Measurements from ENCODE around the gene SIGLEC7. TPM values are rescaled to one million over a fixed set of nuclear protein-coding genes. Genes with fewer than 3 reads are reported as not detected.

Gene SIGLEC7
- total and polyA plus RNA-seq, 5 donors: 0.59 to 2.4 (median 1.9) TPM

DNA sequence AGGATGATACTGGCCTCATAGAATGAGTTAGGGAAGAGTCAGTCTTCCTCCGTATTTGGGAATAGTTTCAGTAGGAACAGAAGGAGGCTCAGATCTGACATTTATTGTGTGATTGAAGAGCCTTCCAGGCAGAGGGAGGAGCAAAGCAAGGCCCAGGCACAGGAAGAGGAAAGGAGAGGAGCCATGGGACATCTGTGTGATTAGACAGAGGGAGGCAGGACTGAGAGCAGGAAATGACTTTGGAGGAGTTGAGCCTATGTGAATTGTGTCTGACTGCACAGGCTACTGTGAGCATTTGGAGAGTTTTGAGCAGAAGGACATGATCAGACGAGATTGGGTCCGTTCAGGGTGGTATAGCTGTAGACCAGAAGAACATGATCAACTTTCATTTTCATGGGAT is 8.5 kb downstream of the SIGLEC7 start:
- peak in 1 of 2 donors; percentile 69 for ATAC-seq
- Histone ChIP-seq H3K4me1 (ENCODE audit: control insufficient read depth, insufficient read depth, low read length) (no peaks in the 10 kb centered on the region), H3K9me3 (ENCODE audit: control insufficient read depth, low read length) (no peaks in the 10 kb centered on the region), H3K4me3 (ENCODE audit: low read length) (no peak overlapping the region), H3K27me3 (ENCODE audit: control insufficient read depth, insufficient read depth) (no peaks in the 10 kb centered on the region), H3K27ac (ENCODE audit: low read length) (no peak overlapping the region)
- 44% methylated on average over 3 of the region's 3 CpGs for WGBS
- intact Hi-C loops (cut with DNase I): no loop called here
- no peak for DNase-seq

DNA sequence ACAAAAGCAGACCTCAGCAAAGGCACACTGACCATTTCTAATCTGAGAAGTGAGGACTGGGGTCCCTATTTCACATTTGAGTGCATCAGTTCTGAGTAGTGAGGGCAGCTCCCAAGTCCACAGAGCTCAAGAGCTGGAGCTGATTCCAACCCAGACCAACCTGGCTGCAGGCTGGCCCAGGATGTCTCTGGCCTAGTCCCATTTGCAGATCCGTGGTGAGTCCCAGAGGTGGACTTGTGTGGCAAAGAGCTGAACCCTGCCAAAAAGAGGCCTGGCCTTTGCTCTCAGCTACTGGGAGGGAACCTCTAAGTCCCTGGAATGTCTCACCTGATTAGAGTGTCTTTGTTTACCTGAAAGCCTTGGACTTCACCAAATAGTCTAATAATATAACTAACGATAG is 14.6 kb downstream of the SIGLEC7 start:
- WGBS: 50% methylated on average over 2 of the region's 2 CpGs

DNA sequence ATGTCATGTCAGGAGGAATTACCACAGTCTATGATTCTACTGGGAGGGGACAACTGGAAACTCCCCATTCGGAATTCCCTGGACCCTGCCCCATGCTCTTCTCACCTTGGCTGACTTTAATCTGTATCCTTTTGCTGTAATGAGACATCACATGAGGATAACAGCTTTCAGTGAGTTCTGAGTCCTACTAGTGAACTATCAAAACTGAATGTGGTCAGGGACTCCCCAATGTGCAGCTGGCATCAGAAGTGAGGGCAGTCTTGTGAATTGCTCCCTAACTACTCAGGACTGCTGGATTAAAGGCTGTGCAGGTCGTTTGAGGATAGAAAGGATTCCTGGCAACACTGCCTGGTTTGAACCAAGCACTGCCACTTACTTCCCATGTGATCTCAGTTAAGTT is 15.2 kb downstream of the SIGLEC7 start:
- Histone ChIP-seq H3K9me3 (ENCODE audit: control insufficient read depth, low read length) (no peaks in the 10 kb centered on the region), H3K27ac (ENCODE audit: low read length) (no peak overlapping the region), H3K27me3 (ENCODE audit: control insufficient read depth, insufficient read depth) (no peaks in the 10 kb centered on the region), H3K4me3 (ENCODE audit: low read length) (no peak overlapping the region), H3K4me1 (ENCODE audit: control insufficient read depth, insufficient read depth, low read length) (no peaks in the 10 kb centered on the region)
- intact Hi-C loops (cut with DNase I): no loop called here
- DNase-seq (no peak), ATAC-seq (no peak)
- WGBS: 40% methylated on average over 2 of the region's 2 CpGs

More for the DNA sequence above, 14.6 kb downstream of the SIGLEC7 start:
- DNase-seq (no peak), ATAC-seq (no peak)
- Histone ChIP-seq H3K4me1 (ENCODE audit: control insufficient read depth, insufficient read depth, low read length) (no peaks in the 10 kb centered on the region), H3K9me3 (ENCODE audit: control insufficient read depth, low read length) (no peaks in the 10 kb centered on the region), H3K4me3 (ENCODE audit: low read length) (no peak overlapping the region), H3K27ac (ENCODE audit: low read length) (no peak overlapping the region), H3K27me3 (ENCODE audit: control insufficient read depth, insufficient read depth) (no peaks in the 10 kb centered on the region)
- intact Hi-C loops (cut with DNase I): no loop called here

DNA sequence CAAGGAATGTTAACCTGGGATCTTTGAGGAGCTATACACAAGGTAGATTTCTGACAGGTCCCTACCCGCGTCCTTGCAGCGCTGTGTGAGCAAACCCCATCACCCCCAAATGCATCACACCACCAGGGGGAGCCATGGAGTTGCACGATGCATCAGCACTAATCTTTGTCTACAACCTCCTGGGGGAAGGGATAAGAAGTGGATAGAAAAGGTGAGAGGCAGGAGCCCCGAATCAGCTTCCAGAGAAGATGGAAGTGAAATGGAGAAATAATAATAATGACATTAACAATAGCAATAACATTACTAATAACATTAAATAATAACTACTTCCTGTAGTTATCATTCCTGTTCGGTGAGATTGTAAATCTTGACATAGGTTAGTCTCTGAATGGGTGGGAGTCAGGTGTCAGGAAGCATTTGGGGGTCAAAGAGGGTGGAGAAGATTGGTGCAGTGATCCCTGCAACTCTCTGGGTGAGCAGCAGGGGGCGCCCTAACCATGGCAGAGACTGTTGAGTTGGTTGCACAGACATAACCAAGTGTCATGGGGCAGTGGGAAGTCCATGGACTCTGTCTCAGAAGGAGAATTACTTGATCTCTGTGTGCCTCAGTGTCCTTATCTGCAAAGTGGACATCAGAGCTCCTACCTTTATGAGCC is 16.5 kb downstream of the SIGLEC7 start:
- no peaks in the 10 kb centered on the region for H3K27me3 ChIP-seq (ENCODE audit: control insufficient read depth, insufficient read depth)
- intact Hi-C loops (cut with DNase I): no loop called here
- DNase-seq (peak; percentile 48 to 82 (median 78)), ATAC-seq (peak; percentile 43 to 47)
- WGBS: 37% methylated on average over 7 of the region's 7 CpGs
- no peaks in the 10 kb centered on the region for H3K4me1 ChIP-seq (ENCODE audit: control insufficient read depth, insufficient read depth, low read length)
- H3K9me3 ChIP-seq (ENCODE audit: control insufficient read depth, low read length): no peaks in the 10 kb centered on the region
- H3K4me3 ChIP-seq (ENCODE audit: low read length): no peak overlapping the region
- no peak overlapping the region for H3K27ac ChIP-seq (ENCODE audit: low read length)

DNA sequence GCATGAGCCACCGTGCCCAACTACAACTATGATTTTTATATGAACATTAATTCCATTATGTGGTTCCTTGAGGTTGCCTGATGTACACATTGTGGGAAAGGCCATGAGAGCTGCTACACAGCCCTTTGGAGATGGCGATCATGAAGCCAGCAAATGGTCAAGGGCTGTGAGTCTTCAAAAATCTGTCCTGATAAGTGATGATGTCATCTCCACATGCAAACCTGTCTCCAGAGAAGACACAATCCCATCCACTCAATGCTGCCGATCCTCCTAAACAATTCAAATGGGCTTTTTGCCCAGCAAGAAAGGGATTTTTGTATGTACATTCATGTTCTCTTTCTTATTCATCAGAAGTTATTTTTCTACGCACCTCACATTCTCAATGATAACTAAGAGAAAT is 17.6 kb downstream of the SIGLEC7 start:
- Histone ChIP-seq H3K27ac (ENCODE audit: low read length) (no peak overlapping the region), H3K9me3 (ENCODE audit: control insufficient read depth, low read length) (no peaks in the 10 kb centered on the region), H3K27me3 (ENCODE audit: control insufficient read depth, insufficient read depth) (no peaks in the 10 kb centered on the region), H3K4me1 (ENCODE audit: control insufficient read depth, insufficient read depth, low read length) (no peaks in the 10 kb centered on the region), H3K4me3 (ENCODE audit: low read length) (no peak overlapping the region)
- 78% methylated on average over 4 of the region's 4 CpGs for WGBS
- ATAC-seq: no peak
- intact Hi-C loops (cut with DNase I): loop anchor here in 1 of 4 donors (10.0 kb wide), 1 partner anchor 135 kb away; the partner anchor contains the start of gene KLK11
- DNase-seq: no peak

DNA sequence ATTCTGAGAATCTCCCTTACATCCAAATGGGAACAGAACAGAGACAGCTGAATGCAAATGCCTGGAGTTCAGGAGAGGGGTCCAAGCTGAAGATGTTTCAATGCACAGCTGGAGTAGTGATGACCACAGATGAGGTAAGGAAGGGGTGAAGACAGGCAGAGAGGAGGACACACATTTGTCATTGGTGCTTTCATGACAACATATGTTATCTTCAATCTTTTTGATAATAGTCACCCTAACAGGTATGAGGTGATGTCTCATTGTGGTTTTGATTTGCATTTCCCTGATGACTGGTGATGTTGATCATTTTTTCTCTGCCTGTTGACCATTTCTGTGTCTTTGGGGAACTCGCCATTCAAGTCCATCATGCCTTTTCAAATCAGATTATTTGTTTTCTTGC is 19.2 kb downstream of the SIGLEC7 start:
- Histone ChIP-seq H3K27ac (ENCODE audit: low read length) (no peak overlapping the region), H3K27me3 (ENCODE audit: control insufficient read depth, insufficient read depth) (no peaks in the 10 kb centered on the region), H3K4me3 (ENCODE audit: low read length) (no peak overlapping the region), H3K4me1 (ENCODE audit: control insufficient read depth, insufficient read depth, low read length) (no peaks in the 10 kb centered on the region), H3K9me3 (ENCODE audit: control insufficient read depth, low read length) (no peaks in the 10 kb centered on the region)
- intact Hi-C loops (cut with DNase I): loop anchor here in 1 of 4 donors (10.0 kb wide), 1 partner anchor 136 kb away; the partner anchor contains the start of gene KLK11
- ATAC-seq (no peak), DNase-seq (no peak)
- WGBS: 82% methylated on average over 1 of the region's 1 CpG

DNA sequence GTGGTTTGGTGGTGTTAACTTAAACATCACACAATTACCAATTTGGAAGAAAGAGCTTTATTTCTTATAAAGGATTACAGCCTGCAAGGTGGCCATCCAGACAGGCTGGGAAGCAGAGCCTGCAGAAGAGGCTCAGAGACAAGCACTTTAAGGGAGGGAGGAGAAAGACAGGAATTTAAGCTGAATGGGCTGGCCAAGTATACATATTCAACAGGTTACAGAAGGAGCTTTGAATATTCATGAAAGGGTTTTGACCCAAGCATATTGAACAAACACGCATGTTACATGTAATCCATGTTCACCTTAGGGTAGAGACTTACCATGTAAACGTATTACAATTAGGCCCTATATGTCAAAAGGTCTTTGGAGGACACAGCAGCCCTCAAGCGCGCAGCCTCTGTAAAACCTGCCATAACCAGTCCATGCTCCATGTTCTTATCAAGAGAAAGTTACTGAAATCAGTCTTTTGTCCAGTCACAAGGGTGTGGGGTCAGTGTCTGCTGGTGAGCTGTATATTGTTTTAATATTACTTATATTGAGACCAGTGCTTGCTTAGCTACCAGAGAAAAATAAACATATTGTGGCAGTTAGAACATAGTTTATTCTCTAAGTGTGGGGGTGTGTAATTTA is 19.9 kb downstream of the SIGLEC7 start:
- no peak for DNase-seq
- H3K27me3 ChIP-seq (ENCODE audit: control insufficient read depth, insufficient read depth): no peaks in the 10 kb centered on the region
- no peak for ATAC-seq
- intact Hi-C loops (cut with DNase I): loop anchor here in 1 of 4 donors (10.0 kb wide), 1 partner anchor 137 kb away; the partner anchor contains the start of gene KLK11
- H3K9me3 ChIP-seq (ENCODE audit: control insufficient read depth, low read length): no peaks in the 10 kb centered on the region
- H3K4me3 ChIP-seq (ENCODE audit: low read length): no peak overlapping the region
- no peaks in the 10 kb centered on the region for H3K4me1 ChIP-seq (ENCODE audit: control insufficient read depth, insufficient read depth, low read length)
- WGBS: 86% methylated on average over 4 of the region's 4 CpGs
- no peak overlapping the region for H3K27ac ChIP-seq (ENCODE audit: low read length)

DNA sequence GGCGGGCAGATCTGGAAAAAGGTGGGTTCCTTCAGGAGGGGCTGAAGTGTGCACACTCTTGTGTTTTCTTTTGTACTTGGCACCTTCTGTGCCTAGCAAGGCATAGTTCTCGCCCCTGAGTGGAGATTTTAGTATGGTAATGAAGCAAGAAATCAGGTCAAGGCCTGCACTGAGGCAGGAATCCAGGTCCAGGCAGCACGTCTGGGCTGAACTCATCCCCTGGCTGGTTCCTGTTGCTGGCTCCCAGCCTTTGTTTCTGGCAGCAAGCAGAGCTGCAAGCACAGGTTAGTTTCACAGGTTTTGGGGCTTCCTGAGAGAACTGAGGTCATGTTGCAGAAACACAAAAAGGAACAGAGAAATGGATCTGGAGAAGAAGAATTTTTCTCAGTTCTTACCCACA is 21.2 kb downstream of the SIGLEC7 start:
- intact Hi-C loops (cut with DNase I): loop anchor here in 1 of 4 donors (10.0 kb wide), 1 partner anchor 138 kb away; the partner anchor contains the start of gene KLK11

DNA sequence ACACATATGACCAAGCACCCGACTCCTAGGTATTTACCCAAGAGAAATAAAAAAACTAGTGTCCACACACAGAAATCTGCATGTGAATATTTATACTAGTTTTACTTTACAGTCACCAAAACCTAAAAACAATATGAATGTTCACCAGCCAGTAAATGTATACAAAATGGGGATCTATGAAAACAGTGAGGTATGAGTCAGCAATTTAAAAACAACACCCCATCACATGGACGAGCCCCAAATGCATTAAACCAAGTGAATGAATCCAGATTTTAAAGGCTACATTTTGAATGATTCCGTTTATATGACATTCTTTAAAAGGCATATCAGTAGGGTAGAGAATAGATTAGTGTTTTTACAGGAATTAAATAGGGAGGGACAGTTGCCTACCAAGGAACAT is 22.1 kb downstream of the SIGLEC7 start:
- 75% methylated on average over 3 of the region's 3 CpGs for WGBS
- no peak for ATAC-seq
- Histone ChIP-seq H3K4me3 (ENCODE audit: low read length) (no peak overlapping the region), H3K27ac (ENCODE audit: low read length) (no peak overlapping the region), H3K27me3 (ENCODE audit: control insufficient read depth, insufficient read depth) (no peaks in the 10 kb centered on the region), H3K4me1 (ENCODE audit: control insufficient read depth, insufficient read depth, low read length) (peaks cover 2% of the 10 kb centered on the region), H3K9me3 (ENCODE audit: control insufficient read depth, low read length) (no peaks in the 10 kb centered on the region)
- intact Hi-C loops (cut with DNase I): loop anchor here in 1 of 4 donors (10.0 kb wide), 1 partner anchor 139 kb away; the partner anchor contains the start of gene KLK11
- no peak for DNase-seq

More for the DNA sequence above, 21.2 kb downstream of the SIGLEC7 start:
- no peak for DNase-seq
- 65% methylated on average over 3 of the region's 3 CpGs for WGBS
- no peak for ATAC-seq
- Histone ChIP-seq H3K4me3 (ENCODE audit: low read length) (no peak overlapping the region), H3K27me3 (ENCODE audit: control insufficient read depth, insufficient read depth) (no peaks in the 10 kb centered on the region), H3K27ac (ENCODE audit: low read length) (no peak overlapping the region), H3K9me3 (ENCODE audit: control insufficient read depth, low read length) (no peaks in the 10 kb centered on the region), H3K4me1 (ENCODE audit: control insufficient read depth, insufficient read depth, low read length) (no peaks in the 10 kb centered on the region)

DNA sequence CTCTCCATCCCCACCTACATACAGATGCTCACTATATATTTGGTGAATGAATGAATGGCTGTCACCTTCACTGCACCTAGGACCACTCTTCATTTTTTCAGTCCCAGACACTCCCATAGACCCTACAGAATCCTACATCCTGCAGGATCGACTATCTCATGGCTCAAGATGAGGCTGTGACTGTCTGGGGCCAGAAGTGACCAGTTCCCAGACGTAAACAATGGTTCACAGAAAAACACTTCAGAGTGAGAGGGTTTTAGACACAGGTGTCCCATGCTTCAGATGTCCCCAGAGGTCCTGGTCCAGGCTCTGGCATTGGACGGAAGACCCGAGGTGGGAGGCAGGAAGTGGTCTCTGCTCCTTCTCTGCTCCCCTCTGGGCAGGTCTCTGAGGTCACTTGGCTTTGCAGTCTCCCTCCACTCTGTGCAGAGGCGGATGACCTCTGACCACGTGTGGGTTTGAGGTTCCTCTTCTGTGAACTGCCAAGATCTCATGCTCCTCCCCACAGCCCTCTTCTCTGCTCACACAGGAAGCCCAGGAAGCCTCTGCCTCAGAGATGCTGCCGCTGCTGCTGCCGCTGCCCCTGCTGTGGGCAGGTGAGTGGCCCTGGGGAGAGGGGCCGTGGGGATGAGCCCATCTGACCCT is 24.9 kb downstream of the SIGLEC7 start:
- no peak overlapping the region for H3K27ac ChIP-seq (ENCODE audit: low read length)
- ATAC-seq (peak; percentile 40 to 49), DNase-seq (no peak)
- intact Hi-C loops (cut with DNase I): loop anchor here in 1 of 4 donors (10.0 kb wide), 1 partner anchor 142 kb away; the partner anchor contains the start of gene KLK11
- WGBS: 46% methylated on average over 9 of the region's 9 CpGs
- peaks cover 2% of the 10 kb centered on the region for H3K4me1 ChIP-seq (ENCODE audit: control insufficient read depth, insufficient read depth, low read length)
- no peak overlapping the region for H3K4me3 ChIP-seq (ENCODE audit: low read length)
- H3K9me3 ChIP-seq (ENCODE audit: control insufficient read depth, low read length): no peaks in the 10 kb centered on the region
- no peaks in the 10 kb centered on the region for H3K27me3 ChIP-seq (ENCODE audit: control insufficient read depth, insufficient read depth)
